Suprapubic skin (tissue), 4 donors: Measurements from ENCODE around the gene FAM219A.

Experiments used
- CTCF ChIP-seq, 2 donors: fragments of 200-600 bp in 1 of 2; fragments of 450-650 bp in 1 of 2; sonication (generic) in 1 of 2; IDR thresholded peaks; one replicate each; pipeline ENCODE4 v1.5.1; 2016 to 2019; ENCODE audit warnings: antibody characterized with exemption in 2 of 2, mild to moderate bottlenecking in 1 of 2, moderate library complexity in 1 of 2
- EP300 ChIP-seq: sonication (generic); formaldehyde crosslinking; IDR thresholded peaks from one replicate; pipeline ENCODE4 v1.6.1; 2017; ENCODE audit warnings: antibody characterized with exemption
- POLR2A ChIP-seq, 2 donors: fragments of 450-650 bp; IDR thresholded peaks; one replicate each; pipeline ENCODE4 v1.6.1; 2017; ENCODE audit warnings: antibody characterized with exemption in 2 of 2, mild to moderate bottlenecking in 2 of 2, moderate library complexity in 2 of 2
- POLR2AphosphoS5 ChIP-seq, 3 donors: sonication (generic); formaldehyde crosslinking; IDR thresholded peaks; one replicate each; pipeline ENCODE4 v1.6.1; 2017; ENCODE audit warnings: antibody characterized with exemption in 3 of 3

GRCh38 chr9:34502891-34503290, 44.5 kb upstream of the FAM219A start:
- TF ChIP-seq CTCF (IDR thresholded peaks at IDR 0.05) (no peak), EP300 (no peak), POLR2AphosphoS5 (IDR thresholded peaks at IDR 0.05) (no peak), POLR2A (IDR thresholded peaks at IDR 0.05) (no peak)
